IMR-90 (cell line): Measurements from ENCODE around the gene METTL25. TPM values are rescaled to one million over a fixed set of nuclear protein-coding genes. Genes with fewer than 3 reads are reported as not detected.

Experiments
- ATAC-seq: fragments of 200-7000 bp; cut with Tn5 transposase; 2 replicates; pipeline ENCODE4 v1.9.1; 2020; ENCODE audit warnings: low read depth, mild to moderate bottlenecking, moderate library complexity
- BruUV-seq: library from RNA; stranded (reverse); fragments of 400-500 nt; replicated peaks from 2 replicates; lab custom pipeline; 2021; lab: Mats Ljungman, UMichigan
- CTCF ChIA-PET: fragments of 300-600 bp; formaldehyde crosslinking; extraction: SDS; loops from one replicate; lab custom pipeline; 2021; ENCODE audit warnings: antibody characterized with exemption; lab: Yijun Ruan, JAX
- POLR2A ChIA-PET: fragments of 300-600 bp; sonication (Branson Sonifier 250); formaldehyde crosslinking; loops from one replicate; lab custom pipeline; 2022; ENCODE audit warnings: antibody characterized with exemption; ENCODE audit not compliant: unreplicated experiment; lab: Charles Lee
- DNase-seq: peaks from one replicate; pipeline ENCODE4 v3.0.0; 2013
- H2AFZ ChIP-seq: replicated peaks from 2 replicates; pipeline ENCODE3; 2013; ENCODE audit warnings: low read length, mild to moderate bottlenecking; ENCODE audit not compliant: poor library complexity
- H2AK5ac ChIP-seq: 2 replicates; pipeline ENCODE4 v1.6.1; 2013; ENCODE audit warnings: low read depth, low read length, inconsistent platforms
- H2AK9ac ChIP-seq: replicated peaks from 2 replicates; pipeline ENCODE3; 2013; ENCODE audit warnings: mild to moderate bottlenecking, low read depth, low read length, moderate library complexity; ENCODE audit not compliant: poor library complexity
- H2BK120ac ChIP-seq: 2 replicates; pipeline ENCODE4 v1.6.1; 2013; ENCODE audit warnings: low read depth, low read length, inconsistent platforms
- H2BK15ac ChIP-seq: 3 replicates; pipeline ENCODE4 v1.6.1; 2013; ENCODE audit warnings: low read depth, low read length, inconsistent platforms
- H2BK20ac ChIP-seq: 2 replicates; pipeline ENCODE4 v1.6.1; 2013; ENCODE audit warnings: low read depth, mild to moderate bottlenecking, inconsistent platforms, low read length, moderate library complexity
- H2BK5ac ChIP-seq: 2 replicates; pipeline ENCODE4 v1.6.1; 2013; ENCODE audit warnings: mild to moderate bottlenecking, low read depth, low read length, inconsistent platforms; ENCODE audit not compliant: poor library complexity, severe bottlenecking
- H3K14ac ChIP-seq: replicated peaks from 2 replicates; pipeline ENCODE4 v1.6.1; 2013; ENCODE audit warnings: low read depth, low read length, inconsistent platforms
- H3K18ac ChIP-seq: 2 replicates; pipeline ENCODE4 v1.6.1; 2013; ENCODE audit warnings: low read depth, low read length, control low read depth
- H3K23ac ChIP-seq: 2 replicates; pipeline ENCODE4 v1.6.1; 2013; ENCODE audit warnings: low read depth, low read length, inconsistent platforms
- H3K27ac ChIP-seq: 2 replicates; pipeline ENCODE4 v1.5.1; 2013; ENCODE audit warnings: mild to moderate bottlenecking, control low read depth, low read length; ENCODE audit not compliant: insufficient read depth
- H3K27me3 ChIP-seq: 2 replicates; pipeline ENCODE4 v1.6.1; 2013; ENCODE audit warnings: low read length; ENCODE audit not compliant: control insufficient read depth, insufficient read depth
- H3K36me3 ChIP-seq: 2 replicates; pipeline ENCODE4 v1.6.1; 2013; ENCODE audit warnings: low read length, mixed read lengths; ENCODE audit not compliant: control insufficient read depth, insufficient read depth
- H3K4ac ChIP-seq: 2 replicates; pipeline ENCODE4 v1.6.1; 2013; ENCODE audit warnings: low read depth, low read length, inconsistent platforms
- H3K4me1 ChIP-seq: 2 replicates; pipeline ENCODE4 v1.6.1; 2013; ENCODE audit warnings: low read length, mixed read lengths; ENCODE audit not compliant: control insufficient read depth, insufficient read depth
- H3K4me2 ChIP-seq: 2 replicates; pipeline ENCODE4 v1.6.1; 2013; ENCODE audit warnings: low read depth, mild to moderate bottlenecking, control low read depth, low read length, moderate library complexity
- H3K4me3 ChIP-seq: 2 replicates; pipeline ENCODE4 v1.5.1; 2013; ENCODE audit warnings: low read depth, mild to moderate bottlenecking, control low read depth, low read length, moderate library complexity; ENCODE audit not compliant: insufficient read depth
- H3K56ac ChIP-seq: 2 replicates; pipeline ENCODE4 v1.6.1; 2013; ENCODE audit warnings: low read length, inconsistent platforms; ENCODE audit not compliant: insufficient read depth; ENCODE audit errors: extremely low read depth
- H3K79me1 ChIP-seq, 2 experiments: 2 replicates each; pipeline ENCODE4 v1.6.1; 2013; ENCODE audit warnings: low read length in 2 of 2, inconsistent platforms in 1 of 2, low read depth in 1 of 2
- H3K9ac ChIP-seq: 2 replicates; pipeline ENCODE4 v1.6.1; 2013; ENCODE audit warnings: low read depth, low read length, control low read depth
- H3K9me1 ChIP-seq: 2 replicates; pipeline ENCODE4 v1.6.1; 2013; ENCODE audit warnings: low read length, inconsistent platforms; ENCODE audit not compliant: insufficient read depth
- H3K9me3 ChIP-seq: 2 replicates; pipeline ENCODE4 v1.6.1; 2013; ENCODE audit warnings: low read length; ENCODE audit not compliant: control insufficient read depth, insufficient read depth
- H4K20me1 ChIP-seq: 2 replicates; pipeline ENCODE4 v1.6.1; 2013; ENCODE audit warnings: low read length, inconsistent platforms; ENCODE audit not compliant: insufficient read depth
- H4K5ac ChIP-seq: 2 replicates; pipeline ENCODE4 v1.6.1; 2013; ENCODE audit warnings: mild to moderate bottlenecking, low read depth, low read length, control low read depth
- H4K8ac ChIP-seq, 2 experiments: 2 replicates each; pipeline ENCODE4 v1.6.1; 2013; ENCODE audit warnings: low read depth in 2 of 2, low read length in 2 of 2, control low read depth in 1 of 2, inconsistent platforms in 1 of 2
- H4K91ac ChIP-seq: 2 replicates; pipeline ENCODE4 v1.6.1; 2013; ENCODE audit warnings: low read depth, low read length, inconsistent platforms; ENCODE audit not compliant: insufficient read depth
- CHD1 ChIP-seq: IDR thresholded peaks from 2 replicates; pipeline ENCODE4 v1.6.1; 2012; ENCODE audit warnings: low read depth, low read length, improper control_type of control experiment
- FOS ChIP-seq: fragments of 150-350 bp; IDR thresholded peaks from 2 replicates; pipeline ENCODE4 v1.6.1; 2016; ENCODE audit warnings: low read depth, low read length
- MAFK ChIP-seq: IDR thresholded peaks from 2 replicates; pipeline ENCODE4 v1.6.1; 2012; ENCODE audit warnings: low read depth, low read length, improper control_type of control experiment
- MAZ ChIP-seq: IDR thresholded peaks from 2 replicates; pipeline ENCODE4 v1.6.1; 2012; ENCODE audit warnings: low read depth, mild to moderate bottlenecking, low read length, improper control_type of control experiment, moderate library complexity, borderline replicate concordance
- MXI1 ChIP-seq: IDR thresholded peaks from 2 replicates; pipeline ENCODE4 v1.6.1; 2012; ENCODE audit warnings: low read depth, mild to moderate bottlenecking, low read length, moderate library complexity, borderline replicate concordance
- RAD21 ChIP-seq: IDR thresholded peaks from 2 replicates; pipeline ENCODE4 v1.6.1; 2012; ENCODE audit warnings: low read length, improper control_type of control experiment
- RFX5 ChIP-seq: IDR thresholded peaks from 2 replicates; pipeline ENCODE4 v1.8.0; 2012; ENCODE audit warnings: low read depth, mild to moderate bottlenecking, low read length, moderate library complexity
- dilution Hi-C: fragments of 300-500 bp; cut with HindIII; formaldehyde crosslinking; loops from one replicate; pipeline ENCODE4 v1.14.3; 2018; ENCODE audit warnings: low sequenced_read_pairs; ENCODE audit not compliant: unreplicated experiment
- in situ Hi-C: fragments of 300-500 bp; cut with MboI; formaldehyde crosslinking; loops from 3 replicates; pipeline ENCODE4 v1.14.3; 2019; ENCODE audit warnings: low sequenced_read_pairs, inconsistent platforms, mixed read lengths
- intact Hi-C: fragments of 100-400 bp; cut with micrococcal nuclease; formaldehyde crosslinking; loops from 2 replicates; pipeline ENCODE4 v1.10.0; 2022
- polyA plus RNA-seq, 3 experiments: library from polyadenylated mRNA; depleted of rRNA; stranded (reverse); fragments of >200 nt; gene quantifications; 2 replicates each; pipeline ENCODE4 v1.2.3, GENCODE V29; 2012; ENCODE audit warnings: low replicate concordance in 1 of 3
- total RNA-seq: library from RNA; depleted of rRNA; stranded (reverse); fragments of >200 nt; gene quantifications from 2 replicates; pipeline ENCODE4 v1.2.3, GENCODE V29; 2012

METTL25 gene
- total and polyA plus RNA-seq, 2 of the 4 experiments (the other 2 are of a cell fraction) = 2.6 to 3.0 TPM

DNA sequence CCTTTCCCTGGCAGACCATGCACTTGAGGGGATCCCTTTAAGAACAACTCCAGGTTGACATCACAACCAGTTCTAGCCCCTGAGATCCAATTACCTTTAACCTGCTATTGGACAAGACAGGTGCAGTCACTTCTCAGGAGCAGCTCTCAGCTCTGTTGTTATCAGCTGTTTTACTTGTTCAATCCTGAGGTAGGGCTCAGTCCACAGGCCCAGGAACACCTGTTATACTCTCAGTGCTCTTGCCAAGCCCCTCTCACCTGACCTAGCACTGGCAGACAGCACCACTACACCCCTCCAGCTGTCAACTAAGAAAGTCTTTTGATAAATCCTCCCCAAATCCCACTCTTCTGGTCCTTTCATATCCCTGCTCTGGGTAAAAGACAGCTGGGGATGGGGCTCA is 164.4 kb downstream of the METTL25 start:
- H2BK15ac ChIP-seq = no peak overlapping the region
- in situ Hi-C loops (no loop called here), dilution Hi-C loops (no loop called here), intact Hi-C loops (no loop called here)
- no peak overlapping the region for H4K91ac ChIP-seq
- no peak overlapping the region for H2AK5ac ChIP-seq
- ChIA-PET CTCF (no interaction called here), POLR2A (no interaction called here)
- no peak for TF ChIP-seq RAD21
- TF ChIP-seq RFX5 = no peak
- no peak for TF ChIP-seq FOS
- no peak for TF ChIP-seq CHD1
- no peak for TF ChIP-seq MXI1
- TF ChIP-seq MAZ = no peak
- TF ChIP-seq MAFK = no peak
- H2BK5ac ChIP-seq = no peak overlapping the region
- no peaks in the 10 kb centered on the region for H3K27me3 ChIP-seq
- no peaks in the 10 kb centered on the region for H3K9me1 ChIP-seq
- H2BK20ac ChIP-seq = no peak overlapping the region
- H3K23ac ChIP-seq = no peak overlapping the region
- no peak overlapping the region for H3K4ac ChIP-seq
- H3K4me1 ChIP-seq = no peaks in the 10 kb centered on the region
- no peak overlapping the region for H4K5ac ChIP-seq
- H3K4me3 ChIP-seq = no peak overlapping the region
- no peak overlapping the region for H3K27ac ChIP-seq
- ATAC-seq (no peak), DNase-seq (no peak)
- no peak overlapping the region for H4K8ac ChIP-seq
- H4K20me1 ChIP-seq = no peaks in the 10 kb centered on the region
- no peak overlapping the region for H3K14ac ChIP-seq
- H2AK9ac ChIP-seq = no peak overlapping the region
- H3K36me3 ChIP-seq = no peaks in the 10 kb centered on the region
- no peak overlapping the region for H3K56ac ChIP-seq
- H3K9me3 ChIP-seq = no peaks in the 10 kb centered on the region
- no peak overlapping the region for H3K4me2 ChIP-seq
- H2AFZ ChIP-seq = no peak overlapping the region
- no peak overlapping the region for H2BK120ac ChIP-seq
- no peaks in the 10 kb centered on the region for H3K79me1 ChIP-seq
- no peak overlapping the region for H3K18ac ChIP-seq
- BruUV-seq = no TSS peak
- no peak overlapping the region for H3K9ac ChIP-seq
